Keratinocyte (primary cell): ENCODE data around the gene SFTPB. TPM values are rescaled to one million over a fixed set of nuclear protein-coding genes. Genes with fewer than 3 reads are reported as not detected.

ENCODE experiments used
- DNase-seq: peaks from one replicate; pipeline ENCODE4 v3.0.0-alpha.2; 2011; ENCODE audit warnings: low read depth, missing footprints, low spot score
- FAIRE-seq: peaks from 2 replicates; lab custom pipeline; 2011; peaks lifted over from hg19 to GRCh38; lab: Jason Lieb, UNC
- H2AFZ ChIP-seq: 2 replicates; pipeline ENCODE4 v1.6.0; 2012; ENCODE audit warnings: low read length, control low read depth, inconsistent platforms; ENCODE audit not compliant: control insufficient read depth
- H3K27ac ChIP-seq: 2 replicates; pipeline ENCODE4 v1.5.1; 2011; ENCODE audit warnings: low read length; ENCODE audit not compliant: control insufficient read depth, insufficient read depth
- H3K27me3 ChIP-seq: 3 replicates; pipeline ENCODE4 v1.6.0; 2011; ENCODE audit warnings: low read length; ENCODE audit not compliant: control insufficient read depth, insufficient read depth; ENCODE audit errors: extremely low read depth
- H3K36me3 ChIP-seq, 2 experiments: 2 replicates in 1 of 2; 3 replicates in 1 of 2; pipeline ENCODE4 v1.5.1; 2011; ENCODE audit warnings: low read length in 2 of 2, mild to moderate bottlenecking in 1 of 2; ENCODE audit not compliant: control insufficient read depth in 2 of 2, insufficient read depth in 2 of 2; ENCODE audit errors: extremely low read depth in 1 of 2
- H3K4me1 ChIP-seq: 3 replicates; pipeline ENCODE4 v1.5.1; 2011; ENCODE audit warnings: low read length; ENCODE audit not compliant: control insufficient read depth, insufficient read depth; ENCODE audit errors: extremely low read depth
- H3K4me2 ChIP-seq: 3 replicates; pipeline ENCODE4 v1.6.0; 2011; ENCODE audit warnings: low read depth, low read length; ENCODE audit not compliant: control insufficient read depth, insufficient read depth; ENCODE audit errors: extremely low read depth
- H3K4me3 ChIP-seq, 3 experiments: fragments of 200-600 bp in 1 of 3; sonication (generic) in 1 of 3; 2 replicates in 2 of 3; 3 replicates in 1 of 3; pipeline ENCODE4 v1.5.1; 2011 to 2016; ENCODE audit warnings: low read length in 3 of 3, mild to moderate bottlenecking in 3 of 3, control low read depth in 2 of 3, inconsistent platforms in 1 of 3, low read depth in 1 of 3, mixed read lengths in 1 of 3, mixed run types in 1 of 3, moderate library complexity in 1 of 3; ENCODE audit not compliant: control insufficient read depth in 2 of 3, insufficient read depth in 2 of 3; ENCODE audit errors: extremely low read depth in 1 of 3
- H3K79me2 ChIP-seq: 2 replicates; pipeline ENCODE4 v1.6.0; 2012; ENCODE audit warnings: low read length; ENCODE audit not compliant: control insufficient read depth, insufficient read depth
- H3K9ac ChIP-seq: 3 replicates; pipeline ENCODE4 v1.6.0; 2011; ENCODE audit warnings: low read length; ENCODE audit not compliant: control insufficient read depth, insufficient read depth; ENCODE audit errors: extremely low read depth
- H3K9me1 ChIP-seq: 3 replicates; pipeline ENCODE4 v1.6.0; 2011; ENCODE audit warnings: low read length; ENCODE audit not compliant: control insufficient read depth, insufficient read depth; ENCODE audit errors: extremely low read depth
- H3K9me3 ChIP-seq: 2 replicates; pipeline ENCODE4 v1.5.1; 2012; ENCODE audit warnings: low read depth, low read length; ENCODE audit not compliant: control insufficient read depth
- H4K20me1 ChIP-seq: 3 replicates; pipeline ENCODE4 v1.6.0; 2011; ENCODE audit warnings: low read length; ENCODE audit not compliant: control insufficient read depth, insufficient read depth; ENCODE audit errors: extremely low read depth
- EZH2 ChIP-seq: IDR thresholded peaks from one replicate; pipeline ENCODE4 v1.6.1; 2012; ENCODE audit warnings: inconsistent platforms, mild to moderate bottlenecking, low read length, moderate library complexity
- dilution Hi-C: fragments of 300-500 bp; cut with MboI; formaldehyde crosslinking; loops from one replicate; pipeline ENCODE4 v1.7.0; 2020; ENCODE audit warnings: low sequenced_read_pairs; ENCODE audit not compliant: extremely low pct_ligation_motif_present
- polyA plus RNA-seq, 5 experiments: library from polyadenylated mRNA; depleted of rRNA in 3 of 5; stranded (reverse) in 3 of 5; stranded (forward) in 1 of 5; unstranded in 1 of 5; fragments of >200 nt; gene quantifications; 1 replicate in 1 of 5; 2 replicates in 3 of 5; 3 replicates in 1 of 5; pipeline versions ENCODE4 v1.2.1 to v1.2.3, GENCODE V29; 2011 to 2012; ENCODE audit warnings: missing spikeins in 2 of 5, low read depth in 1 of 5, low replicate concordance in 1 of 5
- TF ChIP-seq, protein P1 (sequence below), 3 experiments: IDR thresholded peaks in 1 of 3; conservative IDR thresholded peaks in 1 of 3; optimal IDR thresholded peaks in 1 of 3; 2 replicates in 2 of 3; 3 replicates in 1 of 3; pipeline versions ENCODE3 to v1.5.1; 2011; ENCODE audit warnings: low read length in 3 of 3, mild to moderate bottlenecking in 3 of 3, moderate library complexity in 2 of 3, control low read depth in 1 of 3, inconsistent platforms in 1 of 3; ENCODE audit not compliant: insufficient read depth in 2 of 3; ENCODE audit errors: extremely low read depth in 1 of 3

The SFTPB gene
- polyA plus RNA-seq, 1 donor (not counting 4 experiments of a cell fraction or from before 2014, with no cell fraction given) = not detected

DNA sequence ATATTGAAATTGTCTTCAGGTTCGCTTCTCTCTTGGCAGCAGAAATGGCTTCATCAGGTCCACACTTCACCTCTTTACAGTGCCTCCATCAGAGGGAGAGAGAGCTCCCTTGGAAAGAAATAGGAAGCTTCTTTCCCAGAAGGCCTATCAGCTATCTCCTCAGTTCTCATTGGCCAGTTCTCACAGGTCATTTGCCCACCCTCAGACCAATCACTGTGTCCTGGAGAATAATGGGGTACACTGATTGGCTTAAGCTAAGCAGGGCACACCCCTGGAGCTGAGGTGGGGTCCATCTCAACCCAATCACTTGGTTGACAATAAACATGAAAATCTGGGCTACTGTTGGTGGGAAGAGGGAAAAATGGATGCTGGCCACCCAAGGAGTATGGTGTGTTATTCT is 31.3 kb upstream of the SFTPB start:
- H4K20me1 ChIP-seq = no peaks in the 10 kb centered on the region
- no peak overlapping the region for H2AFZ ChIP-seq
- H3K9me1 ChIP-seq = no peaks in the 10 kb centered on the region
- no peak for DNase-seq
- H3K9me3 ChIP-seq = no peaks in the 10 kb centered on the region
- H3K27ac ChIP-seq = no peak overlapping the region
- H3K36me3 ChIP-seq = no peaks in the 10 kb centered on the region
- dilution Hi-C loops = no loop called here
- H3K4me1 ChIP-seq = peaks cover 15% of the 10 kb centered on the region
- no peak overlapping the region for H3K4me3 ChIP-seq
- no peak for FAIRE-seq
- H3K27me3 ChIP-seq = peaks cover 7% of the 10 kb centered on the region
- H3K4me2 ChIP-seq = no peak overlapping the region
- no peaks in the 10 kb centered on the region for H3K79me2 ChIP-seq
- no peak for TF ChIP-seq EZH2
- H3K9ac ChIP-seq = no peak overlapping the region

DNA sequence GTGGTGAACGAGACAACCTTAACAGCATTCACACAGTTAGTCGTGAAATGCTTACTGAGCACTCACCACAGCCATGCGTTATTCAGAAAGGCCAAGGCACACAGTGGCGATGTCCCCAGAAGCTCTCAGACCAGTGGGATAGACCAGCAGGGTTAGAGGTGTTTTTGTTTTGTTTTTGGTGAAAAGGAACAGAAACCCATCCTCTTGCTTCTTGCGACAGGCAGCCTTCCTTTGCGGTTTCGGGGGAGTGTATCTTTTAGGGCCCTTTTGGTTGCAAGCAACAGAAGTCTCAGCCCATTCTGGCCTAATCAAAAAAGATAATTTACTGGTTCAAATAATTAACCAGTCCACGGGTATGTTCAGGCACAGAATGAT is 30.9 kb upstream of the SFTPB start:
- Histone ChIP-seq H3K79me2 (no peaks in the 10 kb centered on the region), H4K20me1 (no peaks in the 10 kb centered on the region), H3K27ac (no peak overlapping the region), H3K36me3 (no peaks in the 10 kb centered on the region), H3K9ac (no peak overlapping the region), H2AFZ (no peak overlapping the region), H3K4me2 (no peak overlapping the region), H3K9me3 (no peaks in the 10 kb centered on the region), H3K4me3 (no peak overlapping the region), H3K9me1 (no peaks in the 10 kb centered on the region), H3K27me3 (peaks cover 7% of the 10 kb centered on the region), H3K4me1 (peaks cover 15% of the 10 kb centered on the region)
- no peak for DNase-seq
- no peak for TF ChIP-seq EZH2
- TF ChIP-seq, protein P1, sequence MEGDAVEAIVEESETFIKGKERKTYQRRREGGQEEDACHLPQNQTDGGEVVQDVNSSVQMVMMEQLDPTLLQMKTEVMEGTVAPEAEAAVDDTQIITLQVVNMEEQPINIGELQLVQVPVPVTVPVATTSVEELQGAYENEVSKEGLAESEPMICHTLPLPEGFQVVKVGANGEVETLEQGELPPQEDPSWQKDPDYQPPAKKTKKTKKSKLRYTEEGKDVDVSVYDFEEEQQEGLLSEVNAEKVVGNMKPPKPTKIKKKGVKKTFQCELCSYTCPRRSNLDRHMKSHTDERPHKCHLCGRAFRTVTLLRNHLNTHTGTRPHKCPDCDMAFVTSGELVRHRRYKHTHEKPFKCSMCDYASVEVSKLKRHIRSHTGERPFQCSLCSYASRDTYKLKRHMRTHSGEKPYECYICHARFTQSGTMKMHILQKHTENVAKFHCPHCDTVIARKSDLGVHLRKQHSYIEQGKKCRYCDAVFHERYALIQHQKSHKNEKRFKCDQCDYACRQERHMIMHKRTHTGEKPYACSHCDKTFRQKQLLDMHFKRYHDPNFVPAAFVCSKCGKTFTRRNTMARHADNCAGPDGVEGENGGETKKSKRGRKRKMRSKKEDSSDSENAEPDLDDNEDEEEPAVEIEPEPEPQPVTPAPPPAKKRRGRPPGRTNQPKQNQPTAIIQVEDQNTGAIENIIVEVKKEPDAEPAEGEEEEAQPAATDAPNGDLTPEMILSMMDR (optimal IDR thresholded peaks at IDR 0.05 in 1 of 3, IDR thresholded peaks at IDR 0.05 in 1 of 3, conservative IDR thresholded peaks at IDR 0.05 in 1 of 3; ENCODE audit: extremely low read depth in 1 of 3, insufficient read depth in 2 of 3, low read length in 3 of 3) = no peak
- dilution Hi-C loops = no loop called here
- FAIRE-seq = no peak

DNA sequence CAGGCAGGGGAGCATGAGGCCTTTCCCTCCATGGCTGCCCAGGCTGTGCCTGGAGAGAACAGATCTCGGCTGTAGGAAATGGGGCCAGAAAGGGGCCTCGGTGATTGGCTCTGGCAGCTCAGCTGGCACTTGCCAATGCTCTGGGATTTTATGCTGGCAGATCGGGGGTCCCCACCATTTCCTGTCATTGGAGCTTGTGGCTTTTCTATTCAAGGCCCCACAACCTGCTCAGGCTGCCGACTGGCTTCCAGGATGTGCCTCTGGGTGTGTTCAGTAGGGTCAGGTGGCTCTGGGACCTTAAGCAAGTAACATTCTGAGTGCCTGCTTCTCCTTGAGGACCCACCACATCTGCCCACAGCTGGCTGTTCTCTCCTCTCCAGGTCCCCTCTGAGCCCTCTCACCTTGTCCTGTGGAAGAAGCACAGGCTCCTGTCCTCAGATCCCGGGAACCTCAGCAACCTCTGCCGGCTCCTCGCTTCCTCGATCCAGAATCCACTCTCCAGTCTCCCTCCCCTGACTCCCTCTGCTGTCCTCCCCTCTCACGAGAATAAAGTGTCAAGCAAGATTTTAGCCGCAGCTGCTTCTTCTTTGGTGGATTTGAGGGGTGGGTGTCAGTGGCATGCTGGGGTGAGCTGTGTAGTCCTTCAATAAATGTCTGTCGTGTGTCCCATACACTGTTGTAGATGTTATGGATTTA is 30.3 kb upstream of the SFTPB start:
- no peaks in the 10 kb centered on the region for H4K20me1 ChIP-seq
- H3K27ac ChIP-seq = no peak overlapping the region
- H2AFZ ChIP-seq = no peak overlapping the region
- no peaks in the 10 kb centered on the region for H3K79me2 ChIP-seq
- no peak overlapping the region for H3K4me2 ChIP-seq
- H3K9me3 ChIP-seq = no peaks in the 10 kb centered on the region
- DNase-seq (no peak), FAIRE-seq (no peak)
- peaks cover 15% of the 10 kb centered on the region for H3K4me1 ChIP-seq
- no peak for TF ChIP-seq EZH2
- TF ChIP-seq, protein P1 (optimal IDR thresholded peaks at IDR 0.05 in 1 of 3, IDR thresholded peaks at IDR 0.05 in 1 of 3, conservative IDR thresholded peaks at IDR 0.05 in 1 of 3; ENCODE audit: extremely low read depth in 1 of 3, insufficient read depth in 2 of 3, low read length in 3 of 3) = no peak
- no peak overlapping the region for H3K4me3 ChIP-seq
- dilution Hi-C loops = no loop called here
- no peaks in the 10 kb centered on the region for H3K36me3 ChIP-seq
- H3K27me3 ChIP-seq = peaks cover 7% of the 10 kb centered on the region
- no peak overlapping the region for H3K9ac ChIP-seq
- no peaks in the 10 kb centered on the region for H3K9me1 ChIP-seq
